GM12878 (cell line): Measurements from ENCODE around the gene RPS23. TPM values are rescaled to one million over a fixed set of nuclear protein-coding genes. Genes with fewer than 3 reads are reported as not detected.

Source experiments
- ATAC-seq: fragments of 200-7000 bp; cut with Tn5 transposase; 3 replicates; pipeline ENCODE4 v1.9.1; 2020; ENCODE audit warnings: mild to moderate bottlenecking, moderate library complexity
- BruUV-seq: library from RNA; stranded (reverse); fragments of 400-500 nt; replicated peaks from 2 replicates; lab custom pipeline; 2021; lab: Mats Ljungman, UMichigan
- CTCF ChIA-PET: fragments of 300-600 bp; sonication (Branson Sonifier 250); formaldehyde crosslinking; extraction: SDS; loops from one replicate; lab custom pipeline; 2021; ENCODE audit warnings: inconsistent platforms; lab: Yijun Ruan, JAX
- POLR2A ChIA-PET: fragments of 350-600 bp; formaldehyde crosslinking; extraction: SDS; loops from one replicate; lab custom pipeline; 2021; ENCODE audit warnings: inconsistent platforms; lab: Charles Lee
- RAD21 ChIA-PET: fragments of 300-600 bp; sonication (Branson Sonifier 250); formaldehyde crosslinking; loops from one replicate; lab custom pipeline; 2023; ENCODE audit warnings: antibody characterized with exemption; ENCODE audit not compliant: unreplicated experiment; lab: Charles Lee
- SMC1A ChIA-PET: fragments of 300-600 bp; sonication (Branson Sonifier 250); formaldehyde crosslinking; loops from one replicate; lab custom pipeline; 2023; ENCODE audit not compliant: unreplicated experiment, uncharacterized antibody; lab: Charles Lee
- DNase-seq: peaks from one replicate; pipeline ENCODE4 v3.0.0-alpha.2; 2011; ENCODE audit warnings: low read depth, low spot score
- FAIRE-seq: peaks from 3 replicates; lab custom pipeline; 2011; peaks lifted over from hg19 to GRCh38; lab: Jason Lieb, UNC
- H2AFZ ChIP-seq: 2 replicates; pipeline ENCODE4 v1.6.0; 2011; ENCODE audit warnings: low read depth, low read length, control low read depth; ENCODE audit not compliant: control insufficient read depth
- H3K27ac ChIP-seq: 2 replicates; pipeline ENCODE4 v1.5.1; 2011; ENCODE audit warnings: control low read depth; ENCODE audit not compliant: control insufficient read depth, insufficient read depth
- H3K27me3 ChIP-seq, 2 experiments: replicated peaks in 1 of 2; 2 replicates each; pipeline versions ENCODE4 v1.6.0 to v1.6.1; 2011; ENCODE audit warnings: low read length in 1 of 2; ENCODE audit not compliant: control insufficient read depth in 2 of 2, insufficient read depth in 2 of 2
- H3K36me3 ChIP-seq, 2 experiments: 2 replicates each; pipeline ENCODE4 v1.5.1; 2011; ENCODE audit warnings: low read length in 1 of 2; ENCODE audit not compliant: control insufficient read depth in 2 of 2, insufficient read depth in 2 of 2
- H3K4me1 ChIP-seq: 2 replicates; pipeline ENCODE4 v1.6.1; 2011; ENCODE audit warnings: mild to moderate bottlenecking, low read length, moderate library complexity, mixed read lengths; ENCODE audit not compliant: control insufficient read depth, insufficient read depth
- H3K4me2 ChIP-seq: 2 replicates; pipeline ENCODE4 v1.6.0; 2011; ENCODE audit warnings: control low read depth; ENCODE audit not compliant: control insufficient read depth, insufficient read depth
- H3K4me3 ChIP-seq: fragments of 200-600 bp; sonication (generic); 2 replicates; pipeline ENCODE4 v1.5.1; 2016
- H3K79me2 ChIP-seq: 2 replicates; pipeline ENCODE4 v1.6.0; 2011; ENCODE audit warnings: low read length; ENCODE audit not compliant: control insufficient read depth, insufficient read depth
- H3K9ac ChIP-seq: 2 replicates; pipeline ENCODE4 v1.8.0; 2011; ENCODE audit warnings: low read length, control low read depth, mixed read lengths; ENCODE audit not compliant: control insufficient read depth, insufficient read depth
- H3K9me3 ChIP-seq: replicated peaks from 3 replicates; pipeline ENCODE4 v1.5.1; 2011; ENCODE audit warnings: mild to moderate bottlenecking, low read length; ENCODE audit not compliant: control insufficient read depth, insufficient read depth
- H4K20me1 ChIP-seq: 2 replicates; pipeline ENCODE4 v1.6.0; 2011; ENCODE audit not compliant: control insufficient read depth, insufficient read depth
- ELK1 ChIP-seq: IDR thresholded peaks from 2 replicates; pipeline ENCODE4 v1.6.1; 2012; ENCODE audit warnings: low read depth, low read length, improper control_type of control experiment
- EP300 ChIP-seq, 2 experiments: fragments of 150-350 bp in 1 of 2; IDR thresholded peaks; 2 replicates each; pipeline ENCODE4 v1.6.1; 2011 to 2012; ENCODE audit warnings: low read depth in 2 of 2, low read length in 2 of 2, borderline replicate concordance in 1 of 2, improper control_type of control experiment in 1 of 2, inconsistent platforms in 1 of 2; ENCODE audit not compliant: control insufficient read depth in 1 of 2
- EZH2 ChIP-seq: IDR thresholded peaks from 2 replicates; pipeline ENCODE4 v1.6.1; 2012; ENCODE audit warnings: low read depth, mild to moderate bottlenecking, control low read depth, inconsistent platforms, low read length, borderline replicate concordance; ENCODE audit not compliant: control insufficient read depth
- MLLT1 ChIP-seq: fragments of 450-650 bp; IDR thresholded peaks from 2 replicates; pipeline ENCODE4 v1.6.1; 2016; ENCODE audit warnings: mild to moderate bottlenecking
- MYB ChIP-seq: fragments of 150-350 bp; IDR thresholded peaks from 2 replicates; pipeline ENCODE4 v1.6.1; 2014; ENCODE audit warnings: mild to moderate bottlenecking, low read depth, low read length, borderline replicate concordance
- NKRF ChIP-seq: fragments of 450-650 bp; conservative IDR thresholded peaks from 2 replicates; pipeline ENCODE4 v1.6.1; 2017; ENCODE audit warnings: mild to moderate bottlenecking, moderate library complexity
- RELA ChIP-seq: fragments of 450-650 bp; IDR thresholded peaks from 2 replicates; pipeline ENCODE4 v1.8.0; 2014; ENCODE audit warnings: borderline replicate concordance; ENCODE audit not compliant: partially characterized antibody
- SMAD5 ChIP-seq: IDR thresholded peaks from 2 replicates; pipeline ENCODE4 v1.6.1; 2016; ENCODE audit warnings: antibody characterized with exemption, low read depth
- STAT1 ChIP-seq: fragments of 450-650 bp; conservative IDR thresholded peaks from 2 replicates; pipeline ENCODE4 v1.6.1; 2014; ENCODE audit warnings: antibody characterized with exemption, mild to moderate bottlenecking
- ZBTB40 ChIP-seq: fragments of 450-650 bp; IDR thresholded peaks from 2 replicates; pipeline ENCODE4 v1.6.1; 2016; ENCODE audit warnings: mild to moderate bottlenecking, moderate library complexity, borderline replicate concordance
- ZZZ3 ChIP-seq: IDR thresholded peaks from 2 replicates; pipeline ENCODE4 v1.6.1; 2011; ENCODE audit warnings: low read depth; ENCODE audit not compliant: control insufficient read depth, insufficient read length
- WGBS: methylation state at CpG from one replicate; pipeline ENCODE4 v1.1.6; 2016; ENCODE audit warnings: low lambda C conversion rate; ENCODE audit not compliant: insufficient replicate concordance, insufficient coverage; ENCODE audit errors: missing lambda C conversion rate; 5-methylcytosine and 5-hydroxymethylcytosine counted together
- in situ Hi-C: fragments of 300-500 bp; cut with MboI; formaldehyde crosslinking; loops from 9 replicates; pipeline ENCODE4 v1.14.3; 2018; ENCODE audit warnings: mixed read lengths
- intact Hi-C: fragments of 100-400 bp; cut with micrococcal nuclease; formaldehyde crosslinking; loops from one replicate; pipeline ENCODE4 v1.14.2; 2022; ENCODE audit not compliant: unreplicated experiment
- polyA plus RNA-seq, 11 experiments: library from polyadenylated mRNA; depleted of rRNA in 4 of 11; unstranded in 6 of 11; stranded (reverse) in 5 of 11; fragments of >200 nt; fragmentation: Nextera tagmentation in 4 of 11; fragmentation: Illumina TruSeq in 1 of 11; extraction: Ambion mirVana in 4 of 11; extraction: Trizol in 1 of 11; gene quantifications; 1 replicate in 1 of 11; 2 replicates in 10 of 11; pipeline versions ENCODE4 v1.2.1 to v1.2.3, GENCODE V29; 2011 to 2016; ENCODE audit warnings: inconsistent platforms in 2 of 11, missing spikeins in 2 of 11, low read depth in 1 of 11
- total RNA-seq, 4 experiments: library from RNA; depleted of rRNA in 3 of 4; stranded (reverse); fragments of >200 nt in 3 of 4; fragmentation: Illumina TruSeq in 1 of 4; extraction: Trizol in 1 of 4; gene quantifications; 2 replicates each; pipeline versions ENCODE4 v1.2.1 to v1.2.3, GENCODE V29; 2013 to 2021

Gene RPS23
- total and polyA plus RNA-seq, 10 of the 15 experiments (the other 5 are each of a cell fraction or from before 2014, with no cell fraction given) = 2,489 to 8,145 (median 5,256) TPM

- no TSS peak for BruUV-seq
- no peak for FAIRE-seq
- in situ Hi-C loops (no loop called here), intact Hi-C loops (no loop called here)
- H4K20me1 ChIP-seq = no peaks in the 10 kb centered on the region
- H3K27ac ChIP-seq = no peak overlapping the region
- RAD21 ChIA-PET = interaction anchor here (0.8 kb wide), 1 partner anchor 329 kb away, joined by 3 read pairs; no protein-coding TSS in a partner anchor
- H3K9me3 ChIP-seq = no peaks in the 10 kb centered on the region; the same call in 2 of the 3 replicates
- no peaks in the 10 kb centered on the region for H3K36me3 ChIP-seq
- H3K27me3 ChIP-seq = no peaks in the 10 kb centered on the region
- POLR2A ChIA-PET = no interaction called here
- CTCF ChIA-PET = interaction anchor here (0.6 to 3.2 kb wide), 7 partner anchors 18 to 1249 kb away, joined by 3 to 32 read pairs (median 3); no protein-coding TSS in a partner anchor
- H3K9ac ChIP-seq = no peak overlapping the region
- SMC1A ChIA-PET = interaction anchor here (1.1 to 1.3 kb wide), 2 partner anchors 15 to 480 kb away, joined by 3 read pairs; no protein-coding TSS in a partner anchor
- H3K4me1 ChIP-seq = no peaks in the 10 kb centered on the region
- no peak for ATAC-seq
- no peak overlapping the region for H2AFZ ChIP-seq
- H3K79me2 ChIP-seq = no peaks in the 10 kb centered on the region
- no peak for DNase-seq
- 89% methylated on average over 5 of the region's 5 CpGs for WGBS
- H3K4me2 ChIP-seq = no peak overlapping the region
- no peak overlapping the region for H3K4me3 ChIP-seq
- TF ChIP-seq EP300 (IDR thresholded peaks at IDR 0.05; ENCODE audit: borderline replicate concordance in 1 of 2, control insufficient read depth in 1 of 2, low read depth in 2 of 2, low read length in 2 of 2) (no peak), MLLT1 (no peak), ZBTB40 (no peak), NKRF (no peak), MYB (no peak), SMAD5 (no peak), STAT1 (no peak), ZZZ3 (no peak), EZH2 (no peak), ELK1 (no peak), RELA (no peak)
These were observed 34.9 kb upstream of the RPS23 start for GRCh38 chr5:82313016-82313415.
